ENCODE data around the gene SRC.
"Not testable (repeated sequence)": the region's sequence is repeated elsewhere in the genome, so short reads cannot be mapped to it uniquely, and the experiment has no call there.

SRC gene

DNA sequence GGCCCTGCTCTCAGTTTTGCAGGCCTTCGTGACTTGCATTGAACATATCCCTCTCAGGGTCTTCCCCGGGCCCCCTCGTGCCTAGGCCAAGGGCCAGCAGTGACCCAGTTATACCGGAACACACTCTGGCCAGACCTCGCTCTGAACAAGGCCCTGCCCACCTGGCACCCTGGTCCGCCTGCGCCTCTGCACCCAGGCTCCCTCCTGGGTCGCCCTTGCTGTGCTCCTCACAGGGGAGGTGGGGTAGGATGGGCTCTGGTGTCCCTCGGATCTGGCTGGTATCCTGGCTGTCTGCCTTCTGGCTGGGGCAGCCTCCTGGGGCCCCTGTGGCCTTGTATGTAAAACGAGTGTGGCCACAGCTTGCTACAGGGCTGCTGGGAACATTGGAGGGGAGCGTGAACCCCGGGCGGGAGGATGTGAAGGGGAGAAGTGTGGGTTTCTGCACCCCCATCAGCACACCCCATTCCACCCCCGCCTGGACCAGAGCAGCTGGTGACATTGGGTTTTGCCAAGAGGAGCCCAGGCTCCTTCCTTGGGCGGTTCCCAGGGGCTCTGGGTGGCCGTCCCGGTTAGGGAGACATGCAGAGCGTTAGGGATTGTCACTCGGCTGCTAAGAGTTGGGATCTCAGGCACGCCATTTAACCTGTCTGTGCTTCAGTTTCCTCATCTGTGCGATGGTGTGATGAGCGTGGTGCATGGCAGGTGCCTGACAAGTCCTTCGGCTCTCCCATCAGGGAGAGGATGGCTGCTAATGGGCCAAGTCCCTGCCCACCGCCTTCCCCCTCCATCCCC is 17.5 kb downstream of the SRC start:
- DNase-seq (ENCODE audit: low spot score), result no peak

DNA sequence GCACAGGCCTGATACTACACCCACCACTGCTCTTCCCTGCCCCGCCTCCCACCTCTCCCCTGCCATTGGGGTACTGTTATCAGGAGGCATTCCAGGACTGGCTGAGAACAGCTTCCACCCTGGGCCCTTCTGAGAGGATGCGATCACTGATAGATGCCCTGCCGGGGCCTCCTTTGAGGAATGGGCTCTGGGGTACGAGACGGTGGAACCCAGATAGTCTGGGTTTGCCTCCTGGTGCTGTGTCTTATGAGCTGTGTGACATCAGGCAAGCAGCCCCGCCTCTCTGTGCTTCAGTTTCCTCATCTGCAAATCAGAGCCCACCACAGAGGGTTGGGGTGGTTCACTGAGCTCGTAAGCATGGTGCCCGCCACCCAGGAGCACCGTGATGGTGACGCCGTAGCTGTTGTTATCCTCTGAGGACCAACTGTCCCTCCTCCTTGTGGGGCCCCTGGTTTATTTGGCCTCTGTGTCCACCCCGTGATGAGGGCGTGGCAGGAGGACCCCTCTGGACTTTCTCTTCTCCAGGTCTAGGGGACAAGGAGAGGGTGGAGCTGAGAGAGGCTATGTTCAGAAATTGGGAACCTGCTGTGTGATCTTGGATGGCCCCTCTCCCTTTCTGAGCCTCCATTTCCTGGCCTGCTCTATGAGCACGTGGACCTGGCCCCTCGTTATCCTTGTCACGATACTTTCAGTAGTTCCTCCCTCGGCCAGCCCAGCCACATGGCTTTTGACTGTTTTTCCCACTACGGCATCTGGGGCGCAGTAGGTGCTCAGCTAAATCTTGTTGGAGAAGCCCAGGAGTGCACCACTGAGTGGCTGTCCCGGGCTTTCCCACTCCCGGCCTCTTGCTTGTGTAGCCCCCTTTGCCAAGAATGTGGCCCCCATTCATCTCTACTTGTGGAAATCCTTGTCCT is 18.3 kb downstream of the SRC start:
- no peak for DNase-seq (ENCODE audit: low spot score)

- no peak for DNase-seq (ENCODE audit: low spot score)
These were observed 19.0 kb downstream of the SRC start for GRCh38 chr20:37364927-37365272.

DNA sequence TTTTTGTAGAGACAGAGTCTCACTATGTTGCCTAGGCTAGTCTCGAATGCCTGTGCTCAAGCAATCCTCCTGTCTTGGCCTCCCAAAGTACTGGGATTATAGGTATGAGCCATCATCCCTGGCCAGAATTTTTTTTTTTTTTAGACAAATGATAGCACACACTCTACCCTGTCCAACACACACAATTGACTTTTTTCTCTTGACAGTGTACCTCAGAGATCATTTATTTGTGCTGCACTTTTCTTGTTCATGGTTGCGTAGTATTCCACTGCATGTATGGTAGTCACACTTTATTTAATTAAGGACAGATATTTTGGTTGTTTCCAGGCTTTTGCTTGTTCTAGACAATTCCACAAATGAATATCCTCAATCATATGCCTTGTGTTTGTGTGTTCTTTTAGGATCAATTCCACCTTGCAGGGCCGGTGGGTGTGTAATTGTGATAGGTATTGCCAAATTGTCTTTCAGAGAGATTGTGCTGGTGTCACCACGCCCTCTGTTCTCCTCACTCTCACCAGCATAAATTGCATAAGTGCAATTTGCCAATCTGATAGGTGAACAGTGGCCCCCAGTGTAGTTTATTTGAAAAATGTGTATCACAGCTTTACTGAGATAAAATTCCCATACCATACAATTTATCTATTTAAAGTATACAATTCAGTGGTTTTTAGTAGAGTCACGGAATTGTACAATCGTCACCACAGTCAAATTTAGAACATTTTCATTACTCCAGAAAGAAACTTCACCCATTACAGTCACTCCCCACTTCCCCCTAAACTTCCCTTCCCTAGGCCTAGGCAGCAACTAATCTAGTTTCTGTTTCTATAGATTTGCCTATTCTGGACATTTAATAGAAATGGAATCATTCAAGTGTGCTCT is 20.1 kb downstream of the SRC start:
- DNase-seq (ENCODE audit: low spot score), result no peak

GRCh38 chr20:37366743-37367142 is 20.8 kb downstream of the SRC start:
- no peak for DNase-seq (ENCODE audit: low spot score)

DNA sequence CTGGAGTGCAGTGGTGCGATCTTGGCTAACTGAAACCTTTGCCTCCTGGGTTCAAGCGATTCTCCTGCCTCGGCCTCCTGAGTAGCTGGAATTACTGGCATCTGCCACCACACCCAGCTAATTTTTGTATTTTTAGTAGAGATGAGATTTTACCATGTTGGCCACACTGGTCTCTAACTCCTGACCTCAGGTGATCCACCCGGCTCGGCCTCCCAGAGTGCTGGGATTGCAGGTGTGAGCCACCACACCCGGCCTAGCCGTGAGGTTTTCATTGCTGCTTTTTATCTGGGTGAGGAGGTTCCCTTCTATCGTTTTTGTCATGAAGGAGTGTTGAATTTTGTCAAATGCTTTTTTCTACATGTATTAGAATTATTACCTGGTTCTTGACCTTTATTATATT is 23.9 kb downstream of the SRC start:
- no peak for DNase-seq (ENCODE audit: low spot score)

DNA sequence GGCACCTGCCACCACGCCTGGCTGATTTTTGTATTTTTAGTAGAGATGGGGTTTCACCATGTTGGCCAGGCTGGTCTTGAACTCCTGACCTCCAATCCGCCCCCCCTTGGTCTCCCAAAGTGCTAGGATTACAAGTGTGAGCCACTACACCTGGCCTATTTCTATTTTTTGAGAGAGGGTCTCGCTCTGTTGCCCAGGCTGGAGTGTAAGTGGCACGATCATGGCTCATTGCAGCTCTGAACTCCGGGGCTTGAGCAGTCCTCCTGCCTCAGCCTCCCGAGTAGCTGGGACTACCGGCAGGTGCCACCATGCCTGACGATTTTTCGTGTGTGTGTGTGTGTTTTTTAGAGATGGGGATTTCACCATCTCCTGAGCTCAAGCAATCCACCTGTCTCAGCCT is 25.9 kb downstream of the SRC start:
- not testable (repeated sequence) for DNase-seq (ENCODE audit: low spot score)

DNA sequence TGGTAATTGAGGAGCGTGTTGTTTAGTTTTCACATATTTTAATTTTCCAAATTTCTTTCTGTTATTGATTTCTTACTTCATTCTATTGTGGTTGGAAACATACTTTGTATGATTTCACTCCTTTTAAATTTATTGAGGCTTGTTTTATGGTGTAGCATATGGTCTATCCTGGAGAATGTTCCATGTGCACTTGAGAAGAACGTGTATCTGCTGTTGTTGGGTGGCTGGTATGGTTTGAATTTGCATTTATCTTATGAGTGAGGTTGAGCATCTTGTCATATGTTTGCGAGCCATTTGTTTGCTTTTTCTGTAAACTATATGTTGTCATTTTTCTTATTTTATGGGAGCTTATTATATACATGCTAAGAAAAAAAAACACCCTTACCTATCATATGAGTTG is 26.5 kb downstream of the SRC start:
- DNase-seq (ENCODE audit: low spot score), result no peak

DNA sequence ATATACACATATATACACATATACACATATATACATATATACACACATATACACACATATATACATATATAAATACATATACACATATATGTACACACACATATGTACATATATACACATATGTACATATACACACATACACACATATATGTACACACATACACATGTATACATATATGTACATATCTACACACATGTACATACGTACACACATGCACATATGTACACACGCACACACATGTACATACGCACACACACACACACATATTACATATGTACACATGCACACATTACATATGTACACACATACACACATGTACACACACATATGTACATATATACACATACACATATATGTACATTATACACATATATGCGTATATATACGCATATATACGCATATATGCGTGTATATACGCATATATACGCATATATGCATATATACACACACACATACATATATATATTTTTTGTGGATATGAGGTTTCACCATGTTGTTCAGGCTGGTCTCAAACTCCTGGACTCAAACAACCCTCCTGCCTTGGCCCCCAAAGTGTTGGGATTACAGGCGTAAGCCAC is 27.2 kb downstream of the SRC start:
- no peak for DNase-seq (ENCODE audit: low spot score)

DNA sequence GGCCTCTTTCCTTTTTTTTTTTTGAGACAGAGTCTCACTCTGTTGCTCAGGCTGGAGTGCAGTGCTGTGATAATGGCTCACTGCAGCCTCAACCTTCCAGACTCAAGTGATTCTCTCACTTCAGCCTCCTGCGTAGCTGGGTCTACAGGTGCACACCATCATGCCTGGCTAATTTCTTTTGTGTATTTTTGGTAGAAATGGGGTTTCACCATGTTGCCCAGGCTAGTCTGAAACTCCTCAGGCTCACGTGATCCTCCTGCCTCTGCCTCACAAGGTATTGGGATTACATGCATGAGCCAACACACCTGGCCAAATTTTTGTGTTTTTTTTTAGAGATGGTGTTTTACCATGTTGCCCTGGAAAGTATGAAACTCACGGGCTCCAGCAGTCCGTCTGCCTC is 29.3 kb downstream of the SRC start:
- DNase-seq (ENCODE audit: low spot score), result no peak

GRCh38 chr20:37376324-37376723 is 30.4 kb downstream of the SRC start:
- no peak for DNase-seq (ENCODE audit: low spot score)

- no peak for DNase-seq (ENCODE audit: low spot score)
These were observed 30.9 kb downstream of the SRC start for GRCh38 chr20:37376791-37377190.

GRCh38 chr20:37377346-37378081 is 31.6 kb downstream of the SRC start:
- DNase-seq (ENCODE audit: low spot score), result no peak

GRCh38 chr20:37378420-37378784 is 32.5 kb downstream of the SRC start:
- DNase-seq (ENCODE audit: low spot score), result no peak

DNA sequence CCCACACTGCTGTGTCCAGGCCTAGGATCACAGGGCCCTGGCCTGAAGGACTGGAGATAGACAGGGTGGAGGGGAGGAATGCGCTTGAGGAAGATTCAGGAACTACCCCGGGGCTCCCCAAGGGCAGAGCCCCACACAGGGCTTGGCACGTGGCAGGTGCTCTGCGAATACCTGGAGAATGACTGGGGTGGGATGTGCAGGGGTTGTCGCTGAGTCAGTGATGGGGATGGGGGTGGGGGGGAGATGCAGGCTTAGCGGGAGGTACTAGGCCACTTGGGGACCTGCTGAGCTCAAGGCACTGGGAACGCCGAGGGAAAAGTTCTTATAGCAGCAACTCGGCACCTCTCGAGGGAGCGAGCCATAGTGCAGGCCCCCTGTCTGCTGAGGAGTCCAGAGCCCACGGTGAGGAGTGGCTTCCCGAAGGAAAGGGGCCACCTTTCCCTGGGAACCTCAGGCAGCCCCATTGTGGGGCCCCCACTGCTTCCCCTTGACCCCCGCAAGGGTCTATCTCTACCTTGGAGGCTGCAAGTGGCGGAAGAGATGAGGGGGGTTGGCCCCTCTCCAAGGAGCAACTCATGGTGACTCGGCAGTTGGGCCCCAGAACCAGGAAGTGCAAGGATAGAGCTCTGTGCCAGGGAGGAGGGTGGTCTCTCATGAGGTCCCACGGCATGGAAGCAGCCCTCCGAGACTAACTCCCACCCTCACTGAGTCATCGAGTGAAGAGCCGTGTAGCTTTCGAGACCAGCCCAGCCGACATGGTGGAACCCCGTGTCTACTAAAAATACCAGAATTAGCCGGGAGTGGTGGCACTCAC is 33.1 kb downstream of the SRC start:
- DNase-seq (ENCODE audit: low spot score), result peak; percentile 46

- DNase-seq (ENCODE audit: low spot score), result peak; percentile 59
These were observed 34.3 kb downstream of the SRC start for GRCh38 chr20:37379967-37380828.

DNA sequence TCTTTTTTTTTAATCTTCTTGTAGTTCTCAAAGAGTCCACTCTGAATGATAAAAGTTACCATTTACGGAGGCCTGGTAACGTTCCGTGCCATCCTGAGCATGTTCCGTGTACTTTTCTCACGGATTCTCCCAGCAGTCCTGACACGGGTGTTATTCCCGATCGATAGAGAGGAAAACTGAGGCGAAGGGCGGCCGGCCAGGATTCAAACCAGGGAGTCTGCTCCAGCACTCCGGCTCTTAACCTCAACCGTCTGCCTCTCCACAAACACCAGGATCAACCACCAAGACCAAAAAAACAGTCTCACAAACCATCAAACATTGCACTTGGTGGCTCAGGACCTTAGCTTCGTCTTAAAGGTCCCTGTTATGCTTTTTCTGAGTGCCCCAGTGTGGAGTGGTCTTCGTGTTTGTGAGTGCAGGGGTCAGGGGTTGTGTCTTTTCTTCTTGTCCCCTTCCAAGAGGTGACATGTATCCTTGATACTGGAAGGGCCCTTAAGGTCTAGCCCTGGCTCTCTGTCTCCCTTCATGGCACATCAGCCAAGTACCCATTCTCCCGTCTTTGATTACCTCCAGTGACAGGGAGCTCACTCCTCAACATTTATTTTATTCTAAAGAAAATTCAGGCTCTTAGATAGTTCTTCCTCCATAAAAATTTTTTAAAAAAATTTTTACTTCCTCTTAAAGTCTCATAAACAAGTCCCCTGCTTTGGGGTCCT is 35.1 kb downstream of the SRC start:
- no peak for DNase-seq (ENCODE audit: low spot score)

DNA sequence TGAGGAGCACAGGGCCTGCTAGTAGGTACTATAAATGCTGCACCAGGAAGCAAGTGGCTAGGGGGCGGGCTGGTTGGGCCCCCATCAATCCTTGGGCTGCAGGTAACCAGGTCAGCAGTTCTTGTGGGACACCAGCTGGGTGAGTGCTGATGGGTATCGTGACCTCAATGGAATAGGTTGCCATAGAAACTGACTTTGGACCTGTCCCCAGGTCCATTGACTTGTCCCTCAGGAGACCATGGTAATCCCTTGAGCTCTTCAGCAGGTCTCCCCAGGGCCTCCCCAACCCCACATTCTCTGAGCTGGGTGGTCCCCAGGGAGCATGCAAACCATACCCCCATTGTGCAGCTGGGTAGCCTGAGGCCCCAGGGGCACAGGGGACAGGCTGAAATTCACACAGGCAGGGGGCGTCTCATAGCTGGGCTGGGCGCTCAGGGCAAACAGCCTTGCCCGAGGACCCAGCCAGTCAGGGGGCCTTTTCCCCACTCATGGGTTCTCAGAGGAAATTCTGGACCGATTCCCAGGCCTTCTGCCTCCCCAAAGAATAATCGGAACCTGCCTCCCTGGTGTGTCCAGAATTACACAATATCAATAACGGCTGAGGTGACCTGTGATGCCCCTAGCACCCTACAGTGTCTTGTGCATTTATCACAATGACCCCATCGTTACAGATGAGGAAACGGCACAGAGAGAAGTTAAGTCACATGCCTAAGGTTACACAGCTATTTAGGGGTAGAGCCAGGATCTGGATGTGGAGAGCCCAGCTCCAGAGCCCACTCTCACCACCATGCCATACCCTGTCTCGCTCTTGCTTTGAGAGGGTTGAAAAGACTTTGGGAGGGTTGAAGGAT is 35.9 kb downstream of the SRC start:
- no peak for DNase-seq (ENCODE audit: low spot score)
